Smooth muscle cell (in vitro differentiated cells): Measurements from ENCODE around the gene OVCA2. TPM values are rescaled to one million over a fixed set of nuclear protein-coding genes. Genes with fewer than 3 reads are reported as not detected.

Source experiments
- DNase-seq: peaks from one replicate; lab custom pipeline; 2025; ENCODE audit not compliant: unreplicated experiment; lab: John Stamatoyannopoulos, UW
- H2AFZ ChIP-seq: fragments of 200-600 bp; sonication (generic); 2 replicates; pipeline ENCODE4 v1.6.0; 2016; ENCODE audit warnings: antibody characterized with exemption, low read depth, mild to moderate bottlenecking
- H3F3A ChIP-seq: fragments of 200-600 bp; sonication (generic); 2 replicates; pipeline ENCODE4 v1.6.0; 2017; ENCODE audit warnings: antibody characterized with exemption, low read depth
- H3K27ac ChIP-seq: fragments of 200-600 bp; sonication (generic); 2 replicates; pipeline ENCODE4 v1.5.1; 2016; ENCODE audit warnings: low read depth, mild to moderate bottlenecking
- H3K27me3 ChIP-seq: fragments of 200-600 bp; sonication (generic); 2 replicates; pipeline ENCODE4 v1.6.1; 2016; ENCODE audit warnings: low read depth, mild to moderate bottlenecking
- H3K36me3 ChIP-seq: fragments of 200-600 bp; sonication (generic); 2 replicates; pipeline ENCODE4 v1.5.1; 2016; ENCODE audit warnings: low read depth
- H3K4me1 ChIP-seq: fragments of 200-600 bp; sonication (generic); 2 replicates; pipeline ENCODE4 v1.5.1; 2016; ENCODE audit warnings: low read depth
- H3K4me2 ChIP-seq: fragments of 200-600 bp; sonication (generic); 2 replicates; pipeline ENCODE4 v1.6.0; 2016; ENCODE audit warnings: mild to moderate bottlenecking
- H3K4me3 ChIP-seq: fragments of 200-600 bp; sonication (generic); 2 replicates; pipeline ENCODE4 v1.5.1; 2016; ENCODE audit warnings: mild to moderate bottlenecking
- H3K79me2 ChIP-seq: fragments of 200-600 bp; sonication (generic); 2 replicates; pipeline ENCODE4 v1.6.0; 2016; ENCODE audit warnings: low read depth, mild to moderate bottlenecking
- H3K9ac ChIP-seq: fragments of 200-600 bp; sonication (generic); 2 replicates; pipeline ENCODE4 v1.6.0; 2016; ENCODE audit warnings: low read depth
- H3K9me3 ChIP-seq: fragments of 200-600 bp; sonication (generic); replicated peaks from 2 replicates; pipeline ENCODE4 v1.5.1; 2016; ENCODE audit warnings: low read depth
- H4K20me1 ChIP-seq: fragments of 200-600 bp; sonication (generic); 2 replicates; pipeline ENCODE4 v1.6.0; 2016; ENCODE audit warnings: low read depth
- CTCF ChIP-seq: fragments of 200-600 bp; sonication (generic); IDR thresholded peaks from 2 replicates; pipeline ENCODE4 v1.5.1; 2017; ENCODE audit warnings: borderline replicate concordance, mild to moderate bottlenecking, antibody characterized with exemption; ENCODE audit not compliant: insufficient read depth, poor library complexity, severe bottlenecking
- WGBS: methylation state at CpG from one replicate; pipeline ENCODE4 v1.1.7; 2016; ENCODE audit warnings: low lambda C conversion rate; 5-methylcytosine and 5-hydroxymethylcytosine counted together
- polyA plus RNA-seq: library from polyadenylated mRNA; unstranded; fragments of >200 nt; fragmentation: Nextera tagmentation; extraction: Ambion mirVana; gene quantifications from 2 replicates; pipeline ENCODE4 v1.2.1, GENCODE V29; 2016
- total RNA-seq: library from RNA; depleted of rRNA; stranded (reverse); fragments of >200 nt; gene quantifications from 2 replicates; pipeline ENCODE4 v1.2.3, GENCODE V29; 2014

OVCA2 gene
- total and polyA plus RNA-seq, 2 experiments from 2014 or later = 46.7 to 47.6 TPM

GRCh38 chr17:2023256-2023655, 18.6 kb upstream of the OVCA2 start:
- Histone ChIP-seq H4K20me1 (no peaks in the 10 kb centered on the region), H3K4me3 (no peak overlapping the region), H3K79me2 (no peaks in the 10 kb centered on the region), H3K27me3 (peaks cover 84% of the 10 kb centered on the region), H3F3A (no peaks in the 10 kb centered on the region), H2AFZ (no peak overlapping the region), H3K9me3 (no peaks in the 10 kb centered on the region), H3K4me1 (peaks cover 22% of the 10 kb centered on the region), H3K27ac (no peak overlapping the region), H3K9ac (no peak overlapping the region), H3K4me2 (no peak overlapping the region), H3K36me3 (no peaks in the 10 kb centered on the region)
- no peak for DNase-seq
- no peak for TF ChIP-seq CTCF
- 54% methylated on average over 11 of the region's 16 CpGs for WGBS

GRCh38 chr17:2023692-2024571, 17.9 kb upstream of the OVCA2 start:
- Histone ChIP-seq H3K79me2 (no peaks in the 10 kb centered on the region), H3K4me3 (peak overlapping the region; percentile 52), H3K9ac (no peak overlapping the region), H3K4me2 (peak overlapping the region; percentile 90), H3K36me3 (no peaks in the 10 kb centered on the region), H2AFZ (no peak overlapping the region), H3F3A (no peaks in the 10 kb centered on the region), H3K27ac (no peak overlapping the region), H4K20me1 (no peaks in the 10 kb centered on the region), H3K4me1 (peaks cover 22% of the 10 kb centered on the region), H3K27me3 (peaks cover 78% of the 10 kb centered on the region), H3K9me3 (no peaks in the 10 kb centered on the region)
- WGBS = 3% methylated on average over 55 of the region's 85 CpGs
- no peak for TF ChIP-seq CTCF
- no peak for DNase-seq

GRCh38 chr17:2024572-2025219, 17.1 kb upstream of the OVCA2 start:
- Histone ChIP-seq H3K27ac (no peak overlapping the region), H2AFZ (no peak overlapping the region), H3K36me3 (no peaks in the 10 kb centered on the region), H3F3A (no peaks in the 10 kb centered on the region), H3K4me2 (peak overlapping the region; percentile 90), H3K4me1 (peaks cover 22% of the 10 kb centered on the region), H3K9me3 (no peaks in the 10 kb centered on the region), H3K79me2 (no peaks in the 10 kb centered on the region), H3K4me3 (peak overlapping the region; percentile 52), H3K9ac (no peak overlapping the region), H3K27me3 (peaks cover 70% of the 10 kb centered on the region), H4K20me1 (no peaks in the 10 kb centered on the region)
- TF ChIP-seq CTCF = no peak
- no peak for DNase-seq
- WGBS = 3% methylated on average over 53 of the region's 73 CpGs
